Astrocyte (in vitro differentiated cells and primary cell): ENCODE measurements around the gene PKHD1. TPM values are rescaled to one million over a fixed set of nuclear protein-coding genes. Genes with fewer than 3 reads are reported as not detected.

Source experiments
- DNase-seq: peaks from one replicate; pipeline ENCODE4 v3.0.0-alpha.2; 2010; ENCODE audit warnings: low read depth
- FAIRE-seq: peaks from 2 replicates; lab custom pipeline; 2011; peaks lifted over from hg19 to GRCh38; lab: Jason Lieb, UNC
- H2AFZ ChIP-seq: 2 replicates; pipeline ENCODE4 v1.6.0; 2012; ENCODE audit warnings: low read depth, low read length, inconsistent platforms
- H3K27ac ChIP-seq: 2 replicates; pipeline ENCODE4 v1.5.1; 2011; ENCODE audit warnings: low read depth, low read length, inconsistent platforms
- H3K27me3 ChIP-seq: 2 replicates; pipeline ENCODE4 v1.6.0; 2011; ENCODE audit warnings: low read length, inconsistent platforms; ENCODE audit not compliant: insufficient read depth
- H3K36me3 ChIP-seq: 2 replicates; pipeline ENCODE4 v1.5.1; 2011; ENCODE audit warnings: low read length, inconsistent platforms; ENCODE audit not compliant: insufficient read depth
- H3K4me1 ChIP-seq: 2 replicates; pipeline ENCODE4 v1.5.1; 2011; ENCODE audit warnings: low read length, inconsistent platforms; ENCODE audit not compliant: insufficient read depth
- H3K4me2 ChIP-seq: 2 replicates; pipeline ENCODE4 v1.6.0; 2012; ENCODE audit warnings: low read length, inconsistent platforms
- H3K4me3 ChIP-seq: 2 replicates; pipeline ENCODE4 v1.5.1; 2011; ENCODE audit warnings: low read depth, mild to moderate bottlenecking, low read length, inconsistent platforms; ENCODE audit not compliant: insufficient read depth
- H3K79me2 ChIP-seq: 2 replicates; pipeline ENCODE4 v1.6.0; 2012; ENCODE audit warnings: mild to moderate bottlenecking, low read length, inconsistent platforms; ENCODE audit not compliant: insufficient read depth
- H3K9ac ChIP-seq: 2 replicates; pipeline ENCODE4 v1.6.0; 2012; ENCODE audit warnings: mild to moderate bottlenecking, low read length, inconsistent platforms
- H3K9me3 ChIP-seq: 2 replicates; pipeline ENCODE4 v1.5.1; 2012; ENCODE audit warnings: low read depth, mild to moderate bottlenecking, low read length, inconsistent platforms; ENCODE audit not compliant: insufficient read depth
- H4K20me1 ChIP-seq: 2 replicates; pipeline ENCODE4 v1.6.0; 2012; ENCODE audit warnings: low read length, inconsistent platforms; ENCODE audit not compliant: insufficient read depth
- H3K27ac Mint-ChIP-seq: one replicate; pipeline ENCODE4 v1.8.0; 2021; ENCODE audit warnings: mild to moderate bottlenecking, mixed read lengths; ENCODE audit not compliant: unreplicated experiment
- H3K27me3 Mint-ChIP-seq: one replicate; pipeline ENCODE4 v1.8.0; 2021; ENCODE audit warnings: low read depth, mixed read lengths; ENCODE audit not compliant: unreplicated experiment
- H3K36me3 Mint-ChIP-seq: one replicate; pipeline ENCODE4 v1.8.0; 2021; ENCODE audit warnings: low read depth, mixed read lengths; ENCODE audit not compliant: unreplicated experiment
- H3K4me1 Mint-ChIP-seq: one replicate; pipeline ENCODE4 v1.8.0; 2021; ENCODE audit warnings: low read depth, mixed read lengths; ENCODE audit not compliant: unreplicated experiment
- H3K4me3 Mint-ChIP-seq: one replicate; pipeline ENCODE4 v1.8.0; 2021; ENCODE audit warnings: mild to moderate bottlenecking, moderate library complexity, mixed read lengths; ENCODE audit not compliant: unreplicated experiment
- H3K9me3 Mint-ChIP-seq: one replicate; pipeline ENCODE4 v1.8.0; 2021; ENCODE audit warnings: mild to moderate bottlenecking, mixed read lengths; ENCODE audit not compliant: unreplicated experiment
- CTCF ChIP-seq: IDR thresholded peaks from 2 replicates; pipeline ENCODE4 v1.5.1; 2011; ENCODE audit warnings: low read depth, mild to moderate bottlenecking, inconsistent platforms, low read length, moderate library complexity; ENCODE audit not compliant: insufficient read depth
- EZH2 ChIP-seq: IDR thresholded peaks from 2 replicates; pipeline ENCODE4 v1.6.1; 2012; ENCODE audit warnings: mild to moderate bottlenecking, low read length, inconsistent platforms; ENCODE audit not compliant: insufficient read depth
- total RNA-seq: library from RNA; stranded (reverse); gene quantifications from 2 replicates; pipeline ENCODE4 v1.2.1, GENCODE V29; 2021

PKHD1 gene
- total RNA-seq, 1 donor from 2014 or later: 0.16 TPM

DNA sequence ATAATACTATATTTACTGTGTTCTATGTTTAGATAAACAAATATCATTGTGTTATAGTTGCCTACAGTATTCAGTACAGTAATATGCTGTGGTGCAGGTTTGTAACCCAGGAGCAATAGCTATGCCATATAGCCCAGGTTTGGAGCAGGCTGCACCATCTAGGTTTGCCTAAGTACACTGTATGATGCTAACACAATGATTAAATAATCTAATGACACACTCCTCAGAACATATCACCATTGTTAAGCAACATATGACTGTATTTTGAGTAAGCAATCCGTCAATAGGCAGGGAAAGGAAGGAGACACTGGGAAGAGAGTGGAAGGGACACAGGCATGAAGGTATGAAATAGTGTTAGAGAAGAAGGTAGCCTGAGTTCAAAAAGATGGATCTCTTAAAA lies 369.9 kb downstream of the PKHD1 start:
- Histone ChIP-seq H2AFZ (no peak overlapping the region), H3K9me3 (no peaks in the 10 kb centered on the region), H3K79me2 (no peaks in the 10 kb centered on the region), H3K36me3 (no peaks in the 10 kb centered on the region), H4K20me1 (no peaks in the 10 kb centered on the region), H3K9ac (no peak overlapping the region), H3K4me2 (no peak overlapping the region), H3K27me3 (no peaks in the 10 kb centered on the region), H3K4me1 (no peaks in the 10 kb centered on the region), H3K27ac (no peak overlapping the region), H3K4me3 (no peak overlapping the region)
- DNase-seq (no peak), FAIRE-seq (no peak)
- Mint-ChIP-seq H3K4me3 (no peak overlapping the region), H3K27ac (no peak overlapping the region), H3K9me3 (no peaks in the 10 kb centered on the region), H3K36me3 (no peaks in the 10 kb centered on the region), H3K4me1 (no peaks in the 10 kb centered on the region), H3K27me3 (no peaks in the 10 kb centered on the region)
- TF ChIP-seq CTCF (no peak), EZH2 (no peak)

DNA sequence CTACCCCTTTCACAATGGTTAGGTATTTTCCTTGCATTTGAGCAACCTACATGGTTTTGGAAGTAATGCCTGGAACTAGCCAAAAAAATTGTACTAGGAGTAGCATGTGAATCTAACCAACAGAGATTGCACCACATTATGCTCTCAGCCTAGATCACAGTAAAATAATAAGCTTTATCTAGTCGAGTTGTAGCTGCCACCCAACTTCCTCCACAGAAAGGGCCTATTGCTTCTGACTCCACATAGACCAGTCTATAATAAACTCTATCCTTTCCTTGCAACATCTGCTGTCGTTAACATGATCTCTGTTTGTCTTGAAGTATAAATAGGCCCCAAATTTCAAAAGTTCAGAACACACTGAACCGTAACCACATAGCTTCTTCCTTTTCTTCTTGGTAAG lies 375.5 kb downstream of the PKHD1 start:
- TF ChIP-seq EZH2 (no peak), CTCF (no peak)
- H3K9me3 ChIP-seq: no peaks in the 10 kb centered on the region
- H2AFZ ChIP-seq: no peak overlapping the region
- no peaks in the 10 kb centered on the region for H4K20me1 ChIP-seq
- H3K79me2 ChIP-seq: no peaks in the 10 kb centered on the region
- no peak overlapping the region for H3K4me3 ChIP-seq
- no peak overlapping the region for H3K27ac Mint-ChIP-seq
- no peak for DNase-seq
- no peak overlapping the region for H3K9ac ChIP-seq
- H3K27me3 ChIP-seq: no peaks in the 10 kb centered on the region
- no peaks in the 10 kb centered on the region for H3K4me1 Mint-ChIP-seq
- no peaks in the 10 kb centered on the region for H3K9me3 Mint-ChIP-seq
- FAIRE-seq: no peak
- no peak overlapping the region for H3K27ac ChIP-seq
- peaks cover 8% of the 10 kb centered on the region for H3K27me3 Mint-ChIP-seq
- H3K4me2 ChIP-seq: no peak overlapping the region
- H3K36me3 Mint-ChIP-seq: no peaks in the 10 kb centered on the region
- H3K4me3 Mint-ChIP-seq: no peak overlapping the region
- H3K36me3 ChIP-seq: no peaks in the 10 kb centered on the region
- H3K4me1 ChIP-seq: no peaks in the 10 kb centered on the region

DNA sequence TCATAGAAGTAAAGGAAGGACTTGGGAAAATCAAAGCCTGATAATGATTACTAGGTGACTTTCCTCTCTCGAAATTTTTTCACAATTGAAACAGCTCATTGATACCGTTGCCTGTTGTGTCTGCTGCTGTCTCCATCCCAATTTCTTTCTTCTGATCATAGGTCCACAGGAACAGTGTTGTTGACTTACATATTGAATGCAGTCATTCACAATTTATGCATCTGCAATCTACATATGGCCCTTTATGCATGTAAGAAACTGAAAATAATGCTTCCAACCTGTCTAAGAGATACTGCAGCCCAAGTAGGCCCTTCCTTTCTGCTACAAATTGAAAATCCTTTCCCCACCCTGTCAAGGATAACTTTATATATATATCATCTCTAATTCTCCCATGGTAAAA lies 381.3 kb downstream of the PKHD1 start:
- Histone ChIP-seq H3K27me3 (no peaks in the 10 kb centered on the region), H3K9me3 (no peaks in the 10 kb centered on the region), H3K27ac (no peak overlapping the region), H3K4me3 (no peak overlapping the region), H3K4me1 (no peaks in the 10 kb centered on the region), H3K36me3 (no peaks in the 10 kb centered on the region), H3K4me2 (no peak overlapping the region), H3K79me2 (no peaks in the 10 kb centered on the region), H3K9ac (no peak overlapping the region), H4K20me1 (no peaks in the 10 kb centered on the region), H2AFZ (no peak overlapping the region)
- TF ChIP-seq EZH2: no peak
- TF ChIP-seq CTCF: no peak
- no peak for FAIRE-seq
- Mint-ChIP-seq H3K4me3 (no peak overlapping the region), H3K9me3 (no peaks in the 10 kb centered on the region), H3K36me3 (no peaks in the 10 kb centered on the region), H3K27ac (no peak overlapping the region), H3K4me1 (no peaks in the 10 kb centered on the region), H3K27me3 (peaks cover 8% of the 10 kb centered on the region)
- no peak for DNase-seq
